ENCODE measurements around the gene BHLHE40.
"Not testable (repeated sequence)": the region's sequence is repeated elsewhere in the genome, so short reads cannot be mapped to it uniquely, and the experiment has no call there.

DNA sequence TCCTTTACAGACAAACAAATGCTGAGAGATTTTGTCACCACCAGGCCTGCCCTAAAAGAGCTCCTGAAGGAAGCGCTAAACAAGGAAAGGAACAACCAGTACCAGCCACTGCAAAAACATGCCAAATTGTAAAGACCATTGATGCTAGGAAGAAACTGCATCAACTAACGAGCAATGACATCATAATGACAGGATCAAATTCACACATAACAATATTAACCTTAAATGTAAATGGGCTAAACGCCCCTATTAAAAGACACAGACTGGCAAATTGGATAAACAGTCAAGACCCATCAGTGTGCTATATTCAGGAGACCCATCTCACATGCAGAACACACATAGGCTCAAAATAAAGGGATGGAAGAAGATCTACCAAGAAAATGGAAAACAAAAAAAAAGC lies 11.6 kb upstream of the BHLHE40 start:
- not testable (repeated sequence) for TF ChIP-seq ZNF274 (IDR thresholded peaks at IDR 0.05; ENCODE audit: low read depth, low read length); YY1 (IDR thresholded peaks at IDR 0.05; ENCODE audit: insufficient read depth, insufficient read length)
